GM12878 (cell line): ENCODE data around the gene ROBO1. TPM values are rescaled to one million over a fixed set of nuclear protein-coding genes. Genes with fewer than 3 reads are reported as not detected.

ENCODE experiments used
- ATAC-seq: fragments of 200-7000 bp; cut with Tn5 transposase; 3 replicates; pipeline ENCODE4 v1.9.1; 2020; ENCODE audit warnings: mild to moderate bottlenecking, moderate library complexity
- BruUV-seq: library from RNA; stranded (reverse); fragments of 400-500 nt; replicated peaks from 2 replicates; lab custom pipeline; 2021; lab: Mats Ljungman, UMichigan
- CTCF ChIA-PET: fragments of 300-600 bp; sonication (Branson Sonifier 250); formaldehyde crosslinking; extraction: SDS; loops from one replicate; lab custom pipeline; 2021; ENCODE audit warnings: inconsistent platforms; lab: Yijun Ruan, JAX
- POLR2A ChIA-PET: fragments of 350-600 bp; formaldehyde crosslinking; extraction: SDS; loops from one replicate; lab custom pipeline; 2021; ENCODE audit warnings: inconsistent platforms; lab: Charles Lee
- RAD21 ChIA-PET: fragments of 300-600 bp; sonication (Branson Sonifier 250); formaldehyde crosslinking; loops from one replicate; lab custom pipeline; 2023; ENCODE audit warnings: antibody characterized with exemption; ENCODE audit not compliant: unreplicated experiment; lab: Charles Lee
- SMC1A ChIA-PET: fragments of 300-600 bp; sonication (Branson Sonifier 250); formaldehyde crosslinking; loops from one replicate; lab custom pipeline; 2023; ENCODE audit not compliant: unreplicated experiment, uncharacterized antibody; lab: Charles Lee
- DNase-seq: peaks from one replicate; pipeline ENCODE4 v3.0.0-alpha.2; 2011; ENCODE audit warnings: low read depth, low spot score
- FAIRE-seq: peaks from 3 replicates; lab custom pipeline; 2011; peaks lifted over from hg19 to GRCh38; lab: Jason Lieb, UNC
- H2AFZ ChIP-seq: 2 replicates; pipeline ENCODE4 v1.6.0; 2011; ENCODE audit warnings: low read depth, low read length, control low read depth; ENCODE audit not compliant: control insufficient read depth
- H3K27ac ChIP-seq: 2 replicates; pipeline ENCODE4 v1.5.1; 2011; ENCODE audit warnings: control low read depth; ENCODE audit not compliant: control insufficient read depth, insufficient read depth
- H3K27me3 ChIP-seq, 2 experiments: replicated peaks in 1 of 2; 2 replicates each; pipeline versions ENCODE4 v1.6.0 to v1.6.1; 2011; ENCODE audit warnings: low read length in 1 of 2; ENCODE audit not compliant: control insufficient read depth in 2 of 2, insufficient read depth in 2 of 2
- H3K36me3 ChIP-seq, 2 experiments: 2 replicates each; pipeline ENCODE4 v1.5.1; 2011; ENCODE audit warnings: low read length in 1 of 2; ENCODE audit not compliant: control insufficient read depth in 2 of 2, insufficient read depth in 2 of 2
- H3K4me1 ChIP-seq: 2 replicates; pipeline ENCODE4 v1.6.1; 2011; ENCODE audit warnings: mild to moderate bottlenecking, low read length, moderate library complexity, mixed read lengths; ENCODE audit not compliant: control insufficient read depth, insufficient read depth
- H3K4me2 ChIP-seq: 2 replicates; pipeline ENCODE4 v1.6.0; 2011; ENCODE audit warnings: control low read depth; ENCODE audit not compliant: control insufficient read depth, insufficient read depth
- H3K4me3 ChIP-seq: fragments of 200-600 bp; sonication (generic); 2 replicates; pipeline ENCODE4 v1.5.1; 2016
- H3K79me2 ChIP-seq: 2 replicates; pipeline ENCODE4 v1.6.0; 2011; ENCODE audit warnings: low read length; ENCODE audit not compliant: control insufficient read depth, insufficient read depth
- H3K9ac ChIP-seq: 2 replicates; pipeline ENCODE4 v1.8.0; 2011; ENCODE audit warnings: low read length, control low read depth, mixed read lengths; ENCODE audit not compliant: control insufficient read depth, insufficient read depth
- H3K9me3 ChIP-seq: replicated peaks from 3 replicates; pipeline ENCODE4 v1.5.1; 2011; ENCODE audit warnings: mild to moderate bottlenecking, low read length; ENCODE audit not compliant: control insufficient read depth, insufficient read depth
- H4K20me1 ChIP-seq: 2 replicates; pipeline ENCODE4 v1.6.0; 2011; ENCODE audit not compliant: control insufficient read depth, insufficient read depth
- BCL11A ChIP-seq: IDR thresholded peaks from 2 replicates; pipeline ENCODE4 v1.6.1; 2011; ENCODE audit warnings: low read depth, low read length
- CHD1 ChIP-seq: IDR thresholded peaks from 2 replicates; pipeline ENCODE4 v1.6.1; 2012; ENCODE audit warnings: low read depth, low read length, improper control_type of control experiment
- ESRRA ChIP-seq: IDR thresholded peaks from 2 replicates; pipeline ENCODE4 v1.6.1; 2012; ENCODE audit warnings: mild to moderate bottlenecking, low read length, improper control_type of control experiment
- HDAC6 ChIP-seq: fragments of 200-600 bp; sonication (generic); IDR thresholded peaks from one replicate; pipeline ENCODE4 v1.8.0; 2017; ENCODE audit warnings: antibody characterized with exemption; ENCODE audit not compliant: unreplicated experiment
- HDGF ChIP-seq: fragments of 450-650 bp; IDR thresholded peaks from 2 replicates; pipeline ENCODE4 v1.6.1; 2016; ENCODE audit warnings: antibody characterized with exemption
- IRF5 ChIP-seq: fragments of 450-650 bp; IDR thresholded peaks from 2 replicates; pipeline ENCODE4 v1.6.1; 2017; ENCODE audit warnings: borderline replicate concordance
- JUND ChIP-seq: IDR thresholded peaks from 2 replicates; pipeline ENCODE4 v1.6.1; 2012; ENCODE audit warnings: low read depth, mild to moderate bottlenecking, low read length, improper control_type of control experiment, moderate library complexity
- KDM1A ChIP-seq: fragments of 200-600 bp; sonication (generic); IDR thresholded peaks from 2 replicates; pipeline ENCODE4 v1.6.1; 2016; ENCODE audit warnings: borderline replicate concordance
- KLF5 ChIP-seq: fragments of 450-650 bp; IDR thresholded peaks from 2 replicates; pipeline ENCODE4 v1.6.1; 2014; ENCODE audit warnings: mild to moderate bottlenecking; ENCODE audit not compliant: partially characterized antibody
- MEF2A ChIP-seq: IDR thresholded peaks from 2 replicates; pipeline ENCODE4 v1.6.1; 2011; ENCODE audit warnings: low read depth, mild to moderate bottlenecking, low read length, moderate library complexity; ENCODE audit not compliant: insufficient read depth
- RAD21 ChIP-seq: IDR thresholded peaks from 2 replicates; pipeline ENCODE4 v1.6.1; 2011; ENCODE audit warnings: mild to moderate bottlenecking, low read depth, low read length, moderate library complexity; ENCODE audit not compliant: insufficient read depth
- RB1 ChIP-seq: fragments of 450-650 bp; formaldehyde crosslinking; IDR thresholded peaks from 2 replicates; pipeline ENCODE4 v1.6.1; 2017; ENCODE audit warnings: mild to moderate bottlenecking, borderline replicate concordance
- SREBF2 ChIP-seq: IDR thresholded peaks from 2 replicates; pipeline ENCODE4 v1.6.1; 2012; ENCODE audit warnings: mild to moderate bottlenecking, low read length
- SUZ12 ChIP-seq: fragments of 200-600 bp; sonication (generic); IDR thresholded peaks from one replicate; pipeline ENCODE4 v1.6.1; 2018; ENCODE audit warnings: antibody characterized with exemption, mild to moderate bottlenecking; ENCODE audit not compliant: unreplicated experiment
- TCF3 ChIP-seq: IDR thresholded peaks from 2 replicates; pipeline ENCODE4 v1.6.1; 2012; ENCODE audit warnings: low read depth, mild to moderate bottlenecking, low read length, borderline replicate concordance; ENCODE audit not compliant: insufficient read depth
- WRNIP1 ChIP-seq: IDR thresholded peaks from 2 replicates; pipeline ENCODE4 v1.6.1; 2011; ENCODE audit warnings: low read depth, low read length, improper control_type of control experiment, borderline replicate concordance
- YBX1 ChIP-seq: fragments of 450-650 bp; IDR thresholded peaks from 2 replicates; pipeline ENCODE4 v1.6.1; 2016; ENCODE audit warnings: antibody characterized with exemption
- ZNF24 ChIP-seq: fragments of 450-650 bp; IDR thresholded peaks from 2 replicates; pipeline ENCODE4 v1.6.1; 2017; ENCODE audit warnings: antibody characterized with exemption, mild to moderate bottlenecking
- ZZZ3 ChIP-seq: IDR thresholded peaks from 2 replicates; pipeline ENCODE4 v1.6.1; 2011; ENCODE audit warnings: low read depth; ENCODE audit not compliant: control insufficient read depth, insufficient read length
- WGBS: methylation state at CpG from one replicate; pipeline ENCODE4 v1.1.6; 2016; ENCODE audit warnings: low lambda C conversion rate; ENCODE audit not compliant: insufficient replicate concordance, insufficient coverage; ENCODE audit errors: missing lambda C conversion rate; 5-methylcytosine and 5-hydroxymethylcytosine counted together
- in situ Hi-C: fragments of 300-500 bp; cut with MboI; formaldehyde crosslinking; loops from 9 replicates; pipeline ENCODE4 v1.14.3; 2018; ENCODE audit warnings: mixed read lengths
- intact Hi-C: fragments of 100-400 bp; cut with micrococcal nuclease; formaldehyde crosslinking; loops from one replicate; pipeline ENCODE4 v1.14.2; 2022; ENCODE audit not compliant: unreplicated experiment
- polyA plus RNA-seq, 11 experiments: library from polyadenylated mRNA; depleted of rRNA in 4 of 11; unstranded in 6 of 11; stranded (reverse) in 5 of 11; fragments of >200 nt; fragmentation: Nextera tagmentation in 4 of 11; fragmentation: Illumina TruSeq in 1 of 11; extraction: Ambion mirVana in 4 of 11; extraction: Trizol in 1 of 11; gene quantifications; 1 replicate in 1 of 11; 2 replicates in 10 of 11; pipeline versions ENCODE4 v1.2.1 to v1.2.3, GENCODE V29; 2011 to 2016; ENCODE audit warnings: inconsistent platforms in 2 of 11, missing spikeins in 2 of 11, low read depth in 1 of 11
- total RNA-seq, 4 experiments: library from RNA; depleted of rRNA in 3 of 4; stranded (reverse); fragments of >200 nt in 3 of 4; fragmentation: Illumina TruSeq in 1 of 4; extraction: Trizol in 1 of 4; gene quantifications; 2 replicates each; pipeline versions ENCODE4 v1.2.1 to v1.2.3, GENCODE V29; 2013 to 2021

Gene ROBO1
- total and polyA plus RNA-seq, 10 of the 15 experiments (the other 5 are each of a cell fraction or from before 2014, with no cell fraction given) = 0.29 to 46.5 (median 1.2) TPM

GRCh38 chr3:78832785-78833204, 935.0 kb downstream of the ROBO1 start:
- CTCF ChIA-PET = no interaction called here
- no peak overlapping the region for H3K4me3 ChIP-seq
- no peaks in the 10 kb centered on the region for H3K4me1 ChIP-seq
- no TSS peak for BruUV-seq
- DNase-seq (no peak), ATAC-seq (no peak)
- intact Hi-C loops = no loop called here
- SMC1A ChIA-PET = interaction anchor here (1.1 kb wide), 1 partner anchor 14 kb away, joined by 3 read pairs; no protein-coding TSS in a partner anchor
- no peak overlapping the region for H3K4me2 ChIP-seq
- H3K36me3 ChIP-seq = no peaks in the 10 kb centered on the region
- H3K79me2 ChIP-seq = no peaks in the 10 kb centered on the region
- TF ChIP-seq RAD21 = no peak
- no peak for TF ChIP-seq HDGF
- no peak for TF ChIP-seq SREBF2
- no peak for TF ChIP-seq TCF3
- TF ChIP-seq HDAC6 = no peak
- no peak for TF ChIP-seq SUZ12
- TF ChIP-seq KDM1A = no peak
- TF ChIP-seq RB1 = no peak
- TF ChIP-seq ZNF24 = no peak
- no peak for TF ChIP-seq ZZZ3
- no peak for TF ChIP-seq WRNIP1
- no peak for TF ChIP-seq YBX1
- no peak for TF ChIP-seq IRF5
- no peak for TF ChIP-seq ESRRA
- TF ChIP-seq CHD1 = no peak
- TF ChIP-seq JUND = no peak
- no peak for TF ChIP-seq MEF2A
- TF ChIP-seq KLF5 = no peak
- no peak for TF ChIP-seq BCL11A
- TF ChIP-seq, all 136 proteins: peak for 0
- H4K20me1 ChIP-seq = no peaks in the 10 kb centered on the region
- H3K27me3 ChIP-seq = no peaks in the 10 kb centered on the region
- FAIRE-seq = no peak
- no peak overlapping the region for H2AFZ ChIP-seq
- ChIA-PET RAD21 (interaction anchor here (0.6 to 1.7 kb wide), 2 partner anchors 19 to 107 kb away, joined by 3 to 4 read pairs; no protein-coding TSS in a partner anchor), POLR2A (no interaction called here)
- H3K9ac ChIP-seq = no peak overlapping the region
- H3K27ac ChIP-seq = no peak overlapping the region
- in situ Hi-C loops = no loop called here
- 64% methylated on average over 5 of the region's 5 CpGs for WGBS
- peaks cover 2% of the 10 kb centered on the region; the same call in 1 of the 3 replicates for H3K9me3 ChIP-seq
